ENCODE data around the gene REG3A. TPM values are rescaled to one million over a fixed set of nuclear protein-coding genes. Genes with fewer than 3 reads are reported as not detected.

REG3A gene
- total RNA-seq = under 1 TPM in 1 of 6 experiments, not detected in 5; 0.66 TPM
- long read RNA-seq = 0 reads

DNA sequence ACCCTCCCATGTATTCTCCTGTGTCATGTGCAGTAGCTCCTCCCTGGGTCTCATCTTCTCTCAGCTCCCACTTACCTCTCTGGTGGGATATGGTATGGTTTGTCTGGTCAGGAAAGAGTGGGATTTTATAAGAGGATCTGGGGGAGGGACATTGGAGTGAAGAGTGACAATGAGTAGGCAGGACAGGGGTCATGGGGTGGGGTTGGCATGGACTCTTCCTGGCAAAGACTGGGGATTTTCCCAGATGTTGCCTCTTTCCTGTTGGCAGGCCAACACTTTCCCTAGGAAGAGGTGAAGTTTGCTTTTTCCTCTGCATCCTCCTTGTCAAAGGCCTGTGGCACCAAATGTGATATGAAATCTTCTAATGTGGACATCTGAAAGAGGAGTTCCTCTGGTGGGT is at the start of gene REG3A:
Gene REG3A, minus strand, starts transcription at position 101 of the 400 bp plus-strand sequence. CDS start 348 bp downstream, outside the sequence.
- intact Hi-C loops (cut with DNase I) = no loop called here

DNA sequence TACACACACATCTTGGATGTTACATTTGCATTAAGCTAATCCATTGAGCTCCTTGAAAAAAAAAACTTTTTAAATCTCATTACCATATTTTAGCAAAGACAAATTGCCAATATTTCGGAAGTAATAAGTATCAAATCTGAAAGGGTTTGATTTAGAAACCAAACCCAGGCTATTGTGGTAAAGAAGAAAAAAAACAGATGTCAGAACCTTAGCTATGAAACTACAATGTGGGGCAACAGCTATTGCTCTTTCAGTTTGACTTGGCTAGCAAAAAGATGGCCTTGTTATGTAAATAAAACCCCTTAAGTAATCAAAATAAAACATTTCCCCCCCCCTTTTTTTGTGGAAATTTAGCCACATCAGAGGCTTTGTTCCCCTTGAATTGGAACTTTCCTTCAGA is 41.2 kb upstream of the REG3A start:
- Histone ChIP-seq H3K4me3 (no peak overlapping the region), H3K27ac (no peak overlapping the region), H3K9me3 (no peaks in the 10 kb centered on the region), H3K4me1 (no peaks in the 10 kb centered on the region), H3K27me3 (no peaks in the 10 kb centered on the region), H3K36me3 (no peaks in the 10 kb centered on the region)
- no peak for ATAC-seq
- WGBS (ENCODE audit: insufficient coverage, low coverage, low lambda C conversion rate, missing lambda C conversion rate) = 18% methylated on average over 1 of the region's 1 CpG
- intact Hi-C loops (cut with DNase I) = no loop called here
- TF ChIP-seq, protein P1, sequence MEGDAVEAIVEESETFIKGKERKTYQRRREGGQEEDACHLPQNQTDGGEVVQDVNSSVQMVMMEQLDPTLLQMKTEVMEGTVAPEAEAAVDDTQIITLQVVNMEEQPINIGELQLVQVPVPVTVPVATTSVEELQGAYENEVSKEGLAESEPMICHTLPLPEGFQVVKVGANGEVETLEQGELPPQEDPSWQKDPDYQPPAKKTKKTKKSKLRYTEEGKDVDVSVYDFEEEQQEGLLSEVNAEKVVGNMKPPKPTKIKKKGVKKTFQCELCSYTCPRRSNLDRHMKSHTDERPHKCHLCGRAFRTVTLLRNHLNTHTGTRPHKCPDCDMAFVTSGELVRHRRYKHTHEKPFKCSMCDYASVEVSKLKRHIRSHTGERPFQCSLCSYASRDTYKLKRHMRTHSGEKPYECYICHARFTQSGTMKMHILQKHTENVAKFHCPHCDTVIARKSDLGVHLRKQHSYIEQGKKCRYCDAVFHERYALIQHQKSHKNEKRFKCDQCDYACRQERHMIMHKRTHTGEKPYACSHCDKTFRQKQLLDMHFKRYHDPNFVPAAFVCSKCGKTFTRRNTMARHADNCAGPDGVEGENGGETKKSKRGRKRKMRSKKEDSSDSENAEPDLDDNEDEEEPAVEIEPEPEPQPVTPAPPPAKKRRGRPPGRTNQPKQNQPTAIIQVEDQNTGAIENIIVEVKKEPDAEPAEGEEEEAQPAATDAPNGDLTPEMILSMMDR (IDR thresholded peaks at IDR 0.05) = no peak
- no peak for TF ChIP-seq POLR2A (IDR thresholded peaks at IDR 0.05)
- no peak for DNase-seq

More for the DNA sequence above, at the start of gene REG3A:
- H3K4me1 ChIP-seq = no peaks in the 10 kb centered on the region
- ATAC-seq (no peak), DNase-seq (no peak)
- TF ChIP-seq POLR2A (IDR thresholded peaks at IDR 0.05) = no peak
- TF ChIP-seq, protein P1 (IDR thresholded peaks at IDR 0.05) = no peak
- H3K36me3 ChIP-seq = no peaks in the 10 kb centered on the region
- H3K27me3 ChIP-seq = no peaks in the 10 kb centered on the region
- H3K4me3 ChIP-seq = no peak within 1 kb of the TSS
- H3K9me3 ChIP-seq = no peaks in the 10 kb centered on the region
- H3K27ac ChIP-seq = no peak within 1 kb of the TSS

DNA sequence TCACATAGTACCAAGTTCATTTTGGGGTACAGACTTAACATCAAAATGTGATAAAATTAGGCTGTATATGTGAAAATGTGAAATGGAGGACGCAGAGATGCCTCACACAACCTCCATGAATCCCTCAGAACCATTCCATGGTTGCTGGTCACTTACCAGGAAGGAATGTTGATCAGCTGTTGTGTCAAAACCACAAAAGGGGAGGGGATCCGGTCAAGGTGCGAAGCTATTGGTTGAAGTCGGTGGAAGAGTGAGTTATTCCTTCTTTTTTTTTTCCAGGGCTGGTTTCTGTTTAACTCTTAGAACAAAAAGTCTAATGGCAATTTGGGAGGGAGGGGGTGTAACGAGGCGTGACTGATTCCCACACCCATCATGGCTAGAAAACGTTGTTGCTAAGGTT is 32.3 kb upstream of the REG3A start:
- ATAC-seq (no peak), DNase-seq (no peak)
- Histone ChIP-seq H3K27ac (no peak overlapping the region), H3K36me3 (no peaks in the 10 kb centered on the region), H3K9me3 (no peaks in the 10 kb centered on the region), H3K27me3 (no peaks in the 10 kb centered on the region), H3K4me1 (no peaks in the 10 kb centered on the region), H3K4me3 (no peak overlapping the region)
- intact Hi-C loops (cut with DNase I) = no loop called here
- no peak for TF ChIP-seq POLR2A (IDR thresholded peaks at IDR 0.05)
- 60% methylated on average over 7 of the region's 7 CpGs for WGBS (ENCODE audit: insufficient coverage, low coverage, low lambda C conversion rate, missing lambda C conversion rate)

DNA sequence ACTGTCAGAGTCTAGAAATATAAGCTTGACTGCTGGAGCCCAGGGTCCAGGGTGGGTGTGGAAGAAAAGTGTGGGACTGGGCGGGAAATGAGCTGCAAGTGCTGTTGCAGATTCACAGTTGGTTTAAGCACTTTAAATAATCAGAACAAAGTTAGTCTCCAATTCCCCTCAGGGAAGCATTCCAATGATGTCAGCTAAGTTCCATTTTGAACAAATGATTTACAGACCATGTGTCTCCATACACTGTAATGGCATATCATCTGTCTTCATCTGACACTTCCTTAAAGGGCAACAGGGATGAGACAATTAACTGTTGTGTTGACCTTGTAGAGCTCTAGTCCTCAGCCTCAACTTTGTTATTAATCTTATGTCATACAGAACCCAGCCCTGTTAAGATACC is 31.5 kb upstream of the REG3A start:
- WGBS (ENCODE audit: insufficient coverage, low coverage, low lambda C conversion rate, missing lambda C conversion rate) = 56% methylated on average over 1 of the region's 1 CpG
- ATAC-seq = no peak
- TF ChIP-seq, protein P1 (IDR thresholded peaks at IDR 0.05) = no peak
- no peak for TF ChIP-seq POLR2A (IDR thresholded peaks at IDR 0.05)
- H3K27ac ChIP-seq = no peak overlapping the region
- H3K4me3 ChIP-seq = no peak overlapping the region
- intact Hi-C loops (cut with DNase I) = no loop called here
- H3K27me3 ChIP-seq = no peaks in the 10 kb centered on the region
- H3K9me3 ChIP-seq = no peaks in the 10 kb centered on the region
- H3K36me3 ChIP-seq = no peaks in the 10 kb centered on the region
- no peak for DNase-seq
- H3K4me1 ChIP-seq = no peaks in the 10 kb centered on the region

DNA sequence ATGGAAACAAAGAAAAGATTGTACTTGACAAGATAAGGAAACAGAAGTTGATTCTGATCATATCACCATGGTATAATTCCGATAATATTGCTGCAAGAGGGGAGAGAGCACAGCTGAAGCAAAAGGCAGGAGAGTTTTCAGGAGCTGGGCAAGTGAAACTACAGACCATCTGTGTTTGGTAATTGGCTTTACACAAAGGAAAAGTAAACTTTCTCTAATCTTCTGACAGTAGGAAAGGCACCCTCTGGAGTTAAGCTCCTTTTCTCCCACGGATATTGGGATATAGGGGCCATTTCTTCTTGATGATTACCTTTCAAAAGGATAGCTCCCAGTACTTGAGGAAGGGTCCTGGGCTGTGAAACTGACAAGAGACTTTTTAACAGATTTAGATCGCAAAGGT is 29.9 kb upstream of the REG3A start:
- Histone ChIP-seq H3K27me3 (no peaks in the 10 kb centered on the region), H3K4me1 (no peaks in the 10 kb centered on the region), H3K27ac (no peak overlapping the region), H3K9me3 (no peaks in the 10 kb centered on the region), H3K36me3 (no peaks in the 10 kb centered on the region), H3K4me3 (no peak overlapping the region)
- TF ChIP-seq, protein P1 (IDR thresholded peaks at IDR 0.05) = no peak
- TF ChIP-seq POLR2A (IDR thresholded peaks at IDR 0.05) = no peak
- no peak for ATAC-seq
- 17% methylated on average over 3 of the region's 3 CpGs for WGBS (ENCODE audit: insufficient coverage, low coverage, low lambda C conversion rate, missing lambda C conversion rate)
- no peak for DNase-seq
- intact Hi-C loops (cut with DNase I) = no loop called here

Measured in right lobe of liver (tissue), 6 donors.